Brain microvascular endothelial cell (primary cell): ENCODE results near the gene NFE2L3.

Experiments used
- DNase-seq: peaks from one replicate; pipeline ENCODE4 v3.0.0-alpha.2; 2020
- H3K27ac ChIP-seq: fragments of 250-450 bp; sonication (Bioruptor Pico); 2 replicates; pipeline ENCODE4 v1.5.1; 2020; ENCODE audit warnings: mild to moderate bottlenecking, moderate library complexity
- H3K27me3 ChIP-seq: fragments of 250-450 bp; sonication (Bioruptor Pico); replicated peaks from 2 replicates; pipeline ENCODE4 v1.5.1; 2020; ENCODE audit warnings: mild to moderate bottlenecking
- H3K36me3 ChIP-seq: fragments of 250-450 bp; sonication (Bioruptor Pico); replicated peaks from 2 replicates; pipeline ENCODE4 v1.5.1; 2020; ENCODE audit warnings: mild to moderate bottlenecking
- H3K4me3 ChIP-seq: 2 replicates; pipeline ENCODE4 v1.5.1; 2011; ENCODE audit warnings: low read depth, mild to moderate bottlenecking, control low read depth, low read length, moderate library complexity
- in situ Hi-C: cut with HindIII; loops from 2 replicates; pipeline ENCODE4 v1.10.0; 2017; ENCODE audit warnings: low sequenced_read_pairs, low pct_ligation_motif_present
- TF ChIP-seq, protein P1 (sequence below): IDR thresholded peaks from 2 replicates; pipeline ENCODE4 v1.5.1; 2011; ENCODE audit warnings: low read depth, mild to moderate bottlenecking, moderate library complexity, low read length, control low read depth, inconsistent platforms; ENCODE audit errors: missing control alignments

The NFE2L3 gene, protein sequence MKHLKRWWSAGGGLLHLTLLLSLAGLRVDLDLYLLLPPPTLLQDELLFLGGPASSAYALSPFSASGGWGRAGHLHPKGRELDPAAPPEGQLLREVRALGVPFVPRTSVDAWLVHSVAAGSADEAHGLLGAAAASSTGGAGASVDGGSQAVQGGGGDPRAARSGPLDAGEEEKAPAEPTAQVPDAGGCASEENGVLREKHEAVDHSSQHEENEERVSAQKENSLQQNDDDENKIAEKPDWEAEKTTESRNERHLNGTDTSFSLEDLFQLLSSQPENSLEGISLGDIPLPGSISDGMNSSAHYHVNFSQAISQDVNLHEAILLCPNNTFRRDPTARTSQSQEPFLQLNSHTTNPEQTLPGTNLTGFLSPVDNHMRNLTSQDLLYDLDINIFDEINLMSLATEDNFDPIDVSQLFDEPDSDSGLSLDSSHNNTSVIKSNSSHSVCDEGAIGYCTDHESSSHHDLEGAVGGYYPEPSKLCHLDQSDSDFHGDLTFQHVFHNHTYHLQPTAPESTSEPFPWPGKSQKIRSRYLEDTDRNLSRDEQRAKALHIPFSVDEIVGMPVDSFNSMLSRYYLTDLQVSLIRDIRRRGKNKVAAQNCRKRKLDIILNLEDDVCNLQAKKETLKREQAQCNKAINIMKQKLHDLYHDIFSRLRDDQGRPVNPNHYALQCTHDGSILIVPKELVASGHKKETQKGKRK

DNA sequence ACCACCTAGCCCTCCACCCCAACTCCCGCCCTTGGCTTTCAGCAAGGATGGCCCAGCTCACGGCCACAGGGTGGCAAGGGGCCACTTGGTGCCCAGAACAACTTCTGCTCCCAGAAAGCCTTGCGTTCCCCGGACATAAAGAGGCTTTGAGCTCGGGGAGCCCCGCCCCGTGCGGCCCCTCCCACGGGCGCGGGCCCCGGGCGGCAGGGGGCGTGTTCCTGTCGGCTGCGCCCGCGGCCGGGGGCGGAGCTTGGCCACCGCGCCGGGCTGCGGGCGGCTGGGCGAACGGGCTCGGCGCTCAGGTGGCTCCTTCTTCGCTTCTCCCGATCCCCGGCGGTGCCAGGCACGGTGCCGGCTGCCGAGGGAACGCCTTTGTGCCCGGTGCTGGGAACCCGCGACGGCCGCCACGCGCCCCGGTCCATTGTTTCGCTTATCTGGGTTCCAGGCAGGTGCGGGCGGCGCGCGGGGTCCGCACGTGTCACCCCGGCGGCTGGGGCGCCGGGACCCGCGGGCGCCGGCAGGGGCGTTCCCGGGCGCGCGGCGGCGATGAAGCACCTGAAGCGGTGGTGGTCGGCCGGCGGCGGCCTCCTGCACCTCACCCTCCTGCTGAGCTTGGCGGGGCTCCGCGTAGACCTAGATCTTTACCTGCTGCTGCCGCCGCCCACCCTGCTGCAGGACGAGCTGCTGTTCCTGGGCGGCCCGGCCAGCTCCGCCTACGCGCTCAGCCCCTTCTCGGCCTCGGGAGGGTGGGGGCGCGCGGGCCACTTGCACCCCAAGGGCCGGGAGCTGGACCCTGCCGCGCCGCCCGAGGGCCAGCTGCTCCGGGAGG, at the start of gene NFE2L3:
Gene NFE2L3, plus strand, starts transcription at position 246 of the 829 bp plus-strand sequence. Its CDS starts 301 bp downstream, at position 547.
- TF ChIP-seq, protein P1, sequence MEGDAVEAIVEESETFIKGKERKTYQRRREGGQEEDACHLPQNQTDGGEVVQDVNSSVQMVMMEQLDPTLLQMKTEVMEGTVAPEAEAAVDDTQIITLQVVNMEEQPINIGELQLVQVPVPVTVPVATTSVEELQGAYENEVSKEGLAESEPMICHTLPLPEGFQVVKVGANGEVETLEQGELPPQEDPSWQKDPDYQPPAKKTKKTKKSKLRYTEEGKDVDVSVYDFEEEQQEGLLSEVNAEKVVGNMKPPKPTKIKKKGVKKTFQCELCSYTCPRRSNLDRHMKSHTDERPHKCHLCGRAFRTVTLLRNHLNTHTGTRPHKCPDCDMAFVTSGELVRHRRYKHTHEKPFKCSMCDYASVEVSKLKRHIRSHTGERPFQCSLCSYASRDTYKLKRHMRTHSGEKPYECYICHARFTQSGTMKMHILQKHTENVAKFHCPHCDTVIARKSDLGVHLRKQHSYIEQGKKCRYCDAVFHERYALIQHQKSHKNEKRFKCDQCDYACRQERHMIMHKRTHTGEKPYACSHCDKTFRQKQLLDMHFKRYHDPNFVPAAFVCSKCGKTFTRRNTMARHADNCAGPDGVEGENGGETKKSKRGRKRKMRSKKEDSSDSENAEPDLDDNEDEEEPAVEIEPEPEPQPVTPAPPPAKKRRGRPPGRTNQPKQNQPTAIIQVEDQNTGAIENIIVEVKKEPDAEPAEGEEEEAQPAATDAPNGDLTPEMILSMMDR = no peak
- in situ Hi-C loops = no loop called here

DNA sequence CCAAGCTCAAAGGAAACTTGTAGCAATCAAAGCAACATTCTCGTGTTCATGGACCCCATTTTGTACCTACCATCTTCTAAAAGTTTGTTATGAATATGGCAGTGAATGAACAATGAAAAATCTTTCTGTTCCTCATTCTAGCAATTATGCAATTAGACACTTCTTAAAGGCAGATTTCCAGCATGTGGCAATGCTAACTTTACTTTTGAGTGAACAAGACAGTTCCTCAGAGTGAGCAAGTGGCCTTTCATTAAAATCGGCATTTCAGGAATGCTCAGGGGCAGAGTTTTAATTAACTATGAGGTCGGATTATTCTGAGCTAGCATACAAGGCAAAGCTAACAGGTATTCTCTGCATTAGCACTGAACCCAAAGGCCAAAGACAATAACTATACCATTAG, 48.4 kb upstream of the NFE2L3 start:
- no peak for DNase-seq
- in situ Hi-C loops = no loop called here
- TF ChIP-seq, protein P1 = no peak
- Histone ChIP-seq H3K4me3 (no peak overlapping the region), H3K27ac (no peak overlapping the region), H3K27me3 (no peaks in the 10 kb centered on the region), H3K36me3 (no peaks in the 10 kb centered on the region)

More for the DNA sequence above, at the start of gene NFE2L3:
- H3K27ac ChIP-seq = no peak within 1 kb of the TSS
- H3K36me3 ChIP-seq = no peaks in the 10 kb centered on the region
- H3K4me3 ChIP-seq = peak within 1 kb of the TSS; percentile 56
- DNase-seq = peak; percentile 38
- H3K27me3 ChIP-seq = no peaks in the 10 kb centered on the region

DNA sequence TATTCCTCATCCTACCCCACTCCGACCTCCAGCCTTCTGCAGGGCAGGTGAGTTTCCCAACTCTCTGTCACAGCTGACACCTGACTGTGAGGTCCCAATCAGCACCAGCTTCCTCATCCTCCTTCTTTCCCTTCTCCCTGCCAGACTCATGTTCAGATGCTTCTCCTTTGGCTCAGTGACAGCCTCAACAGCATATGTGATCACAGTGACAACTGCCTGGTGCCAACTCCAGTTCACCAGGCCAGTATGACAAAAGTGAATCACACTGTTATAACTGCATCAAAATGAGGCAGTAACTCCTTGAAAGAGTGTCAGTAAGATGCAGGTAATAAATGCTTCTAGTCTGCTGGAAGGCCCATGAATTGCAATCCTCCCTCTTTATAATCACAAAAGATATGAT, 46.8 kb upstream of the NFE2L3 start:
- Histone ChIP-seq H3K27me3 (no peaks in the 10 kb centered on the region), H3K36me3 (no peaks in the 10 kb centered on the region), H3K27ac (no peak overlapping the region), H3K4me3 (no peak overlapping the region)
- in situ Hi-C loops = no loop called here
- TF ChIP-seq, protein P1 = no peak
- no peak for DNase-seq

DNA sequence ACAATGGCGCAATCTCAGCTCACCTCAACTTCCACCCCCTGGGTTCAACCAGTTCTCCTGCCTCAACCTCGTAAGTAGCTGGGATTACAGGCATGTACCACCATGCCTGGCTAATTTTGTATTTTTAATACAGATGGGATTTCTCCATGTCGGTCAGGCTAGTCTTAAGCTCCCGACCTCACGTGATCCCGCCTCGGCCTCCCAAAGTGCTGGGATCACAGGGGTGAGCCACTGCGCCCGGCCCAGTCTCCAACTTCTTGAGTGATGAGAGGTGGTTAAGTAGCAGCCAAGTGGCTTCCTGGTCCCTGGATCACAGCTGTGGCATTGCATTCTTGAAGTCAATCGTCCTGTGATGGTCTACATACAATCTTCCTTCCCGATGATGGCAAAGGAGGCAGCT, 46.1 kb upstream of the NFE2L3 start:
- H3K36me3 ChIP-seq = no peaks in the 10 kb centered on the region
- TF ChIP-seq, protein P1 = no peak
- in situ Hi-C loops = no loop called here
- no peak for DNase-seq
- H3K27me3 ChIP-seq = no peaks in the 10 kb centered on the region
- H3K27ac ChIP-seq = no peak overlapping the region
- H3K4me3 ChIP-seq = no peak overlapping the region

DNA sequence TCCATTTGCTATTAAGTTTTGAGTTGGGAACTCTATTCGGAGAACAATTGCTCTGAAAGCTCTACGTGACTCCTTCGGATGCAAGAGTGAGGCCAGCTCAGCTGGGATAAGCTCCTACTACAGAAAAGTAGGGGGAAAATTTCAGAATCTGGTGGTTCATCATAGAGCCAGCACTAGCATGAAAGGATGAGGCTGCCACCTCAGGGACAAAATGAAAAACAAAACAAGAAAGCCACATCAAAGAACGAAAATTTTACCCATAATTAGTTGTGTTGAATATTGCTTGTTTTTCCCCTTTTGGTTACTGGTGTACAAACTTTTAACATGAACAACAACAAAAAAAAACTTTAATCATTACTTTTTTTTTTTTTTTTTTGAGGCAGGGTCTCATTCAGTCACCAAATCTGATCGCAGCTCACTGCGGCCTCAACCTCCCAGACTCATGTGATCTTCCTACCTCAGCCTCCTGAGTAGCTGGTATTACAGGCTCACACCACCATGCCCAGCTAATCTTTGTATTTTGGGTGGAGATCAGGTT, 39.7 kb upstream of the NFE2L3 start:
- DNase-seq = no peak
- TF ChIP-seq, protein P1 = no peak
- Histone ChIP-seq H3K27me3 (no peaks in the 10 kb centered on the region), H3K36me3 (no peaks in the 10 kb centered on the region), H3K27ac (no peak overlapping the region), H3K4me3 (no peak overlapping the region)
- in situ Hi-C loops = no loop called here
